ENCODE measurements around the gene USP49.

The USP49 gene

GRCh38 chr6:41858703-41859102 lies 36.5 kb downstream of the USP49 start:
- no peaks in the 10 kb centered on the region for H3K9me3 ChIP-seq (ENCODE audit: insufficient read depth, low read depth, low read length)

GRCh38 chr6:41850861-41851260 lies 44.3 kb downstream of the USP49 start:
- H2AFZ ChIP-seq (ENCODE audit: low read length): no peak overlapping the region
- H3K79me2 ChIP-seq (ENCODE audit: insufficient read depth, low read length): no peaks in the 10 kb centered on the region
- H3K9ac ChIP-seq (ENCODE audit: low read depth, low read length, poor library complexity, severe bottlenecking): no peak overlapping the region

More at GRCh38 chr6:41858703-41859102, 36.5 kb downstream of the USP49 start:
- Histone ChIP-seq H3K79me2 (ENCODE audit: insufficient read depth, low read length) (0 out of 2 replicates have a peak, but pooled peaks cover 1% of the 10 kb centered on the region), H3K4me1 (ENCODE audit: insufficient read depth, low read length, poor library complexity, severe bottlenecking) (no peaks in the 10 kb centered on the region), H3K36me3 (ENCODE audit: insufficient read depth, low read length) (no peaks in the 10 kb centered on the region; the same call in 1 of the 2 replicates), H3K4me3 (ENCODE audit: low read length, poor library complexity, severe bottlenecking) (no peak overlapping the region), H3K9me2 (replicated peaks; ENCODE audit: low read depth, low read length) (no peaks in the 10 kb centered on the region), H3K4me2 (ENCODE audit: low read depth, low read length, poor library complexity, severe bottlenecking) (no peak overlapping the region), H3K9ac (ENCODE audit: low read depth, low read length, poor library complexity, severe bottlenecking) (no peak overlapping the region), H2AFZ (ENCODE audit: low read length) (no peak overlapping the region), H4K20me1 (ENCODE audit: insufficient read depth, low read length, poor library complexity, severe bottlenecking) (no peaks in the 10 kb centered on the region), H3K27me3 (ENCODE audit: insufficient read depth, low read length, poor library complexity, severe bottlenecking) (no peaks in the 10 kb centered on the region), H3F3A (ENCODE audit: low read depth) (no peaks in the 10 kb centered on the region)
- TF ChIP-seq CTCF (conservative IDR thresholded peaks at IDR 0.05; ENCODE audit: low read length): no peak
- TF ChIP-seq EZH2phosphoT487 (IDR thresholded peaks at IDR 0.05; ENCODE audit: borderline replicate concordance): no peak

GRCh38 chr6:41846666-41847237 lies 48.4 kb downstream of the USP49 start:
- Histone ChIP-seq H3K9me3 (ENCODE audit: insufficient read depth, low read depth, low read length) (no peaks in the 10 kb centered on the region), H3K4me3 (ENCODE audit: low read length, poor library complexity, severe bottlenecking) (no peak overlapping the region), H3K9me2 (replicated peaks; ENCODE audit: low read depth, low read length) (no peaks in the 10 kb centered on the region), H3K27me3 (ENCODE audit: insufficient read depth, low read length, poor library complexity, severe bottlenecking) (no peaks in the 10 kb centered on the region), H3F3A (ENCODE audit: low read depth) (no peaks in the 10 kb centered on the region), H2AFZ (ENCODE audit: low read length) (no peak overlapping the region), H3K4me1 (ENCODE audit: insufficient read depth, low read length, poor library complexity, severe bottlenecking) (peaks cover 6% of the 10 kb centered on the region), H3K79me2 (ENCODE audit: insufficient read depth, low read length) (no peaks in the 10 kb centered on the region), H3K36me3 (ENCODE audit: insufficient read depth, low read length) (peaks cover 4% of the 10 kb centered on the region; the same call in 1 of the 2 replicates), H3K4me2 (ENCODE audit: low read depth, low read length, poor library complexity, severe bottlenecking) (no peak overlapping the region), H3K9ac (ENCODE audit: low read depth, low read length, poor library complexity, severe bottlenecking) (peak overlapping the region; percentile 44), H4K20me1 (ENCODE audit: insufficient read depth, low read length, poor library complexity, severe bottlenecking) (no peaks in the 10 kb centered on the region)
- TF ChIP-seq CTCF (conservative IDR thresholded peaks at IDR 0.05; ENCODE audit: low read length) (peak; percentile 88), EZH2phosphoT487 (IDR thresholded peaks at IDR 0.05; ENCODE audit: borderline replicate concordance) (no peak)

More at GRCh38 chr6:41850861-41851260, 44.3 kb downstream of the USP49 start:
- no peaks in the 10 kb centered on the region for H3K9me2 ChIP-seq (replicated peaks; ENCODE audit: low read depth, low read length)
- H3K27me3 ChIP-seq (ENCODE audit: insufficient read depth, low read length, poor library complexity, severe bottlenecking): no peaks in the 10 kb centered on the region
- H3K4me1 ChIP-seq (ENCODE audit: insufficient read depth, low read length, poor library complexity, severe bottlenecking): peaks cover 6% of the 10 kb centered on the region
- H3F3A ChIP-seq (ENCODE audit: low read depth): no peaks in the 10 kb centered on the region
- H3K4me3 ChIP-seq (ENCODE audit: low read length, poor library complexity, severe bottlenecking): no peak overlapping the region
- H3K36me3 ChIP-seq (ENCODE audit: insufficient read depth, low read length): peaks cover 4% of the 10 kb centered on the region; the same call in 1 of the 2 replicates
- H4K20me1 ChIP-seq (ENCODE audit: insufficient read depth, low read length, poor library complexity, severe bottlenecking): no peaks in the 10 kb centered on the region
- TF ChIP-seq CTCF (conservative IDR thresholded peaks at IDR 0.05; ENCODE audit: low read length) (no peak), EZH2phosphoT487 (IDR thresholded peaks at IDR 0.05; ENCODE audit: borderline replicate concordance) (no peak)
- H3K4me2 ChIP-seq (ENCODE audit: low read depth, low read length, poor library complexity, severe bottlenecking): no peak overlapping the region
- no peaks in the 10 kb centered on the region for H3K9me3 ChIP-seq (ENCODE audit: insufficient read depth, low read depth, low read length)

Data from Loucy (cell line).